ENCODE measurements around the gene CCM2.

- TF ChIP-seq EZH2 (IDR thresholded peaks at IDR 0.05; ENCODE audit: low read depth, unreplicated experiment) (no peak), CTCF (conservative IDR thresholded peaks at IDR 0.05; ENCODE audit: low read depth in 2 of 2) (no peak), ETS1 (IDR thresholded peaks at IDR 0.05) (no peak), EZH2phosphoT487 (IDR thresholded peaks at IDR 0.05; ENCODE audit: unreplicated experiment) (no peak), POLR2AphosphoS5 (IDR thresholded peaks at IDR 0.05; ENCODE audit: low read depth) (no peak), JUNB (IDR thresholded peaks at IDR 0.05; ENCODE audit: unreplicated experiment) (no peak), REST (IDR thresholded peaks at IDR 0.05; ENCODE audit: unreplicated experiment) (no peak), STAT1 (IDR thresholded peaks at IDR 0.05; ENCODE audit: unreplicated experiment) (no peak), CREB1 (CRISPR knock-in tag; IDR thresholded peaks at IDR 0.05; ENCODE audit: low read depth) (no peak), NANOG (IDR thresholded peaks at IDR 0.05; ENCODE audit: borderline replicate concordance) (no peak), ZNF331 (CRISPR knock-in tag; IDR thresholded peaks at IDR 0.05; ENCODE audit: low read depth) (no peak)
Observed at GRCh38 chr7:44965937-44966730, 33.9 kb upstream of the CCM2 start.

Measured in GM23338 (cell line).